HG03196 (cell line): ENCODE data around the gene PKMYT1.

Experiments
- ATAC-seq: cut with Tn5 transposase; IDR thresholded peaks from one replicate; pipeline ENCODE4 v1.9.1; 2021; ENCODE audit not compliant: unreplicated experiment

The PKMYT1 gene

DNA sequence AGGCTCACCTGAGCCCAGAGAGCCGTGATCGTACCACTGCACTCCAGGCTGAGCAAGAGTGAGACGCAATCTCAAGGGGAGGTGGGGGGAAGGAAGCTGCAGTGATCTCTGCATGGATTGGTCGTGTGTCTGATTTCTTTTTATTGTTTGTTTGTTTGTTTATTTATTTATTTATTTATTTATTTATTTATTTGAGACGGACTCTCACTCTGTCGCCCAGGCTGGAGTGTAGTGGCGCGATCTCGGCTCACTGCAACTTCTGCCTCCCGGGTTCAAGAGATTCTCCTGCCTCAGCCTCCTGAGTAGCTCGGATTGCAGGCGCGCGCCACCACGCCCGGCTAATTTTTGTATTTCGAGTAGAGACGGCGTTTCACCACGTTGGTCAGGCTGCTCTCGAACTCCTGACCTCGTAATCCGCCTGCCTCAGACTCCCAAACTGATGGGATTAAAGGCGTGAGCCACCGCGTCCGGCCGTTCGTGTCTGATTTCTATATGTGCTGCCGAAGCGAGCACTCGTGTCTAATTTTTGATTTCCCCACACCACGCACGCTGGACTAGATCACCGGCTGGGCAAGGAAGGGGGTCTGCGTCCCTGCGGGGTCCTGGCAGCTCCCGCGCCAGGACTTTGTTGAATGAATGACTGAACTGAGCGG, 39.5 kb upstream of the PKMYT1 start:
- no peak for ATAC-seq

DNA sequence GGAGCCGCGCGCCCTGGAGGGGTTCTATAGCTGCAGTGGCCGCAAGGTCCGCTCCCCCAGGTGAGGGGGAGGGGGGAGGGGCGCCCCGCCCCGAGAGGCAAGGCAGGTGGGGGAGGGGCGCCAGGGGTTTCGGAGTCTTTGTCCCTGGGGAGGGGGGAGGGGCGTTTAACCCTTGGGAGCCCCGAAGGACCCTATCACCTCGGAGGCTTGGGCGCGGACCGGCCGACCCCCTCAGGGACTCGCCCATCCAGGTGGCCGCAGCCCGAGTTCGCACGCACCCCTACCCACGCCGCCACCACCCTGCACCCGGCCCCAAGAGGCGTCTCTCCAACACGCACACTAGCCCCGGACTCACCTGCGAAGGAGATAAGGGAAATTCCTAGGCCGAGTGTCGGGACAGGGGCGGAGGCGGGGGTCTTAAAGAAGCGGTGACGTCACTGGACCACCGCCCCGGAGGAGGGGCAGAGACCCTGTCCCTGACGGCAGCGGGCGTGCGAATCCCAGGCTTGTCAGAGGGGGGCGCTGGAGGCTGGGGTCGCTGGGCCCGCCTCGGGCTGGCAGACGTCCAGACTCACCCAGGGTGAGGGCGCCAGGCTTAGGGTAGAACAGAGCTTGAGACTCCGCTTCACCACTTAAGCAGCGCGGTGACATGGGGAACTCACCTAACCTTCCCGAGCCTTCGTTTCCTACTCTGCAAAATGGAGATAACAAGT, 37.7 kb upstream of the PKMYT1 start, which contains the start of gene CLDN6:
CLDN6 (minus strand) TSS at position 390 of the 713 bp plus-strand sequence. CDS start 2,162 bp downstream, outside the sequence.
- ATAC-seq, result no peak

DNA sequence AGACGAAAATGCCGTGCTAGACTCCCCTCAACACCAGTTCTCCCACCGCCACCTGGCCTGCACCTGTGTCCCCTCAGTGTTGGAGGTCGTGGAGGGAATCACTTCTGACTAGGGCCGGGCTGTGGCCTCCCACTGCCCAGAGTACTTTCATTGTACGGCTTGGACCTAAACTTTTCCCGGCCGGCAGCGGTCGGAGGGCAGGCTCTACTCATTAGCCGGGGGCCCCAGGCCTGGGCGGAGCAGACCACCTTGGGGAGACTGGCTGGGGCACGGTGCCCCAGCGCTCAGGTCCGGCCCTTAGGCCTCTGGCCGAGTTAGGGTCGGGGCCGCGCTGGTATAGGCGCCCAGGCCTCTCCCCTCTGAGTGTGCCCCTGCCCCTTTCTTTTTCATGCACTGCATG, 37.1 kb upstream of the PKMYT1 start:
- ATAC-seq, result no peak

DNA sequence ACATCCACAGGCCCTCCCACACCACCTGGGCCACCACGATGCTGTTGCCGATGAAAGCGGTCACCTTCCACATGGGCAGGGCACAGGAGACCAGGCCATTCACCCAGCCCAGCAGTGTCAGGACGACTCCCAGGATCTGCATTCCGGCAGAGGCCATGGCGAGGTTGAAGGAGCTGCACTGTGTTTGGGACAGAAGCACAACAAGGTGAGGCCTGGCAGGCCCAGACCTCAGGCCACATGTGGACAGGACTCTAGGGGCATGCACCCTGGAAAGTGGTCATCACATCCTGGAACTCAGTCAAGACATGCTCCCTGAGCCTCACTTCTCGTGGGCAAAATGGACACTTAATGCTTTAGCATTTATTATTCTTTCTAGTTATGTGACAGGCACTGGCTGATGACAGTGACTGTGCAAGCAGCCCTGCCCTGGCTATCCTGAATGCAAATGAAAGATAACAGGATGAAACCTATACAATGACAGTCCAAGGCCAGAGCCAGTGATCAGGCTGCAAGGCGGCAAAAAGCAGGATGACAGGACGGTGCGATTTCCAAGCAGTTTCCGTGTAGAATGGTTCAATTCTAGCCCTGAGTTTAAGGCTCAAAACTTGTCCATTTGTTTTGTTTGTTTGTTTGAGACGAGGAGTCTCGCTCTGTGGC, 35.7 kb upstream of the PKMYT1 start:
- ATAC-seq, result no peak

DNA sequence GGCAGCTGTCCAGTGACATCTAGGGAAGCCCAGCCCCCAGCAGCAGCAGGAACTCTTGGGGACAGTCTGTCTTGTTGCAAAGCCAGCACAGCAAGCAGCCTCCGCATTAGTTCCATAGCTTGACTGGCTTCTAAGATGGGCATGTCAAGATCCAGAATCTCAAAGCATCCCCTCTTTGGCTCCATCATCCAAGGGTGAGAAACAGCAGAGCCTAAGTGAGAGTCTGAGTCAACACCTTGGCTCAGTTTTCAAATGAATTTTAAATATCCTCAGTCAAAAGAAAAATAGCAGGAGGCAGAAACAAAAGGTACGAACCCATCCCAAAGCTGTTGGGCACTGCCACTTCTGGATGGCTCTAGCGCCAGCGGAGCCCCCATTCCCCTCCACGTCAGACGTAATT, 34.7 kb upstream of the PKMYT1 start:
- no peak for ATAC-seq

DNA sequence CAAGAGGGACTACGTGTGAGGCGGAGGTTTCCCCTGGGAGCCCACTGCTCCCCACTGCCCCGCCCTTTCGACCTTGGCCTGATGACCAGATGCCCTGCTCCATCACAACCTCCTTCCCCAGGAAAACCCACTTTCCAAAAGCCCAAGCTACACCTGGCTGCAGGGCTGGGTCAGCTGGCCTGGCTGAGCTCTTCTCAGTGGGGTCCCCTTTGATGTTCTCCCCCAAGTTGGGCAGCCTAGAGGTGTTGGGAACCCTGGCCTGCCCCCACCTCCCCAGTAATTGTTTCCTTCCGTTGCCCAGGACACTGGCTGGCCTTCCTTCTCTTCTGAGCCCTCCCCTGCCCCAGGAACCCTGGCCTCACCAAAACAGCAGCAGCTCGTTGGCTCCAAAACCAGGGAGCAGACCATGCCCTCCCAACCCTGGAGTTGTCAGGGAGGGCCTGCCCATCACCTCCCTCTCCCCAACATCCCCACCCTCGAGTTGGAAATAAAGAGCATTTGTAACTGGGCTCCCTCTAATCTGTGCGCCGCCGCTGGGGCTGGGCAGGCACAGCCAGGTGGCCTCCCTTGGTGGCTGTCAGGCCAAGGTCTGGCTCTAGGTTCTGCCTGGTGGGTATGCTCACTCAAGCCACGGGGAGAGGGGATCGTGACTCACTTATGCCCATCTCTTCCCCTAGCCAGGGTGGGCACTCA, 33.9 kb upstream of the PKMYT1 start:
- no peak for ATAC-seq

DNA sequence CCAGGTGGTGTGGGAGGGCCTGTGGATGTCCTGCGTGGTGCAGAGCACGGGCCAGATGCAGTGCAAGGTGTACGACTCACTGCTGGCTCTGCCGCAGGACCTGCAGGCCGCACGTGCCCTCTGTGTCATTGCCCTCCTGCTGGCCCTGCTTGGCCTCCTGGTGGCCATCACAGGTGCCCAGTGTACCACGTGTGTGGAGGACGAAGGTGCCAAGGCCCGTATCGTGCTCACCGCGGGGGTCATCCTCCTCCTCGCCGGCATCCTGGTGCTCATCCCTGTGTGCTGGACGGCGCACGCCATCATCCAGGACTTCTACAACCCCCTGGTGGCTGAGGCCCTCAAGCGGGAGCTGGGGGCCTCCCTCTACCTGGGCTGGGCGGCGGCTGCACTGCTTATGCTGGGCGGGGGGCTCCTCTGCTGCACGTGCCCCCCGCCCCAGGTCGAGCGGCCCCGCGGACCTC, 33.3 kb upstream of the PKMYT1 start:
- ATAC-seq, result no peak

DNA sequence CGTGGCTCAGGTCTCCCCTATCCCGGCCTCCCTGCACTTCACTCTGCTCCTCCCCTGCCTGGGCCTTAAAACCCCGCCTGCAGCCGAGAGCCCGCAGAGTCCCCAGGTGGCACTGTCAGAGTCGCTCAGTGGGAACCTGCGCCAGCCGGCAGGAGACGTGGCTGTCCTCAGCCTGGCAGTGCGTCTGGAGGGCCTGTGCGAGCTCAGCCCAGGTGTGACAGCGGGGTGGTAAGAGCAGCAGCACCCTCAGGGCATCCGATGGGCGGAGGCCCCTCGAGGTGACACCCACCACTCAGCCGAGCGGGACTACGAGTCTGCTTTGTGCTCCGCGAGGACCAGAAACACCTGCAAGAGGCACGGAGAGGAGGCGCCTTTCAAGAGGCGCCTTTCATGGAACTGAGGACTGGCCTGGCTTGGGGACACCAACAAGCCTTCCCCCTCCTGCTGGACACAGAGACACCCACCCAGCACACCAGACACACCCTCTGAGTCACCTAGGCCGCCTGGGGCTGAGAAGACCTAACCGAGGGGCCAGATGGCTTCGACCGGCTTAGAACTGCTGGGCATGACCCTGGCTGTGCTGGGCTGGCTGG, 32.7 kb upstream of the PKMYT1 start, which contains the start of gene CLDN9:
CLDN9 (plus strand) TSS at position 96 of the 593 bp plus-strand sequence; CDS start at position 536, 440 bp downstream.
- no peak for ATAC-seq

DNA sequence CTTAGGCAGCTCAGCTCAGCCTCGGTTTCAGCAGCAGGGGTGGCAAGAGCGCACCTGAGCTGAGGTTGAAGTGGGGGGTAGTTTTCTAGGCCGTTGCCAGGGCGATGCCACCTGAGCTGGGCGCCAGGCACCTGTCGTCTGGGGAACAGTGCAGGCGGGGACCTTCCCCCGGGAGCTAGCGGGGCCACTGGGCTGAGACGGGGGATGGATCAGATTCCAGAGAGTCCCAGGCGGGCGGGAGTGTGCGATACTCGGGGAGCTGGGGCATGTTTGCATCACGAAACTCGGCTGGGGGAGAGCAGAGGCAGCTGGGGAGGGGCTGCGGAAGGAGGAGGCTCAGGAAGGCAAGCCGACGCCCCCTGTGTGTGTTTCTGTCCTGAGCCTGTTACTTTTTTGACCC, 32.0 kb upstream of the PKMYT1 start:
- ATAC-seq, result no peak

DNA sequence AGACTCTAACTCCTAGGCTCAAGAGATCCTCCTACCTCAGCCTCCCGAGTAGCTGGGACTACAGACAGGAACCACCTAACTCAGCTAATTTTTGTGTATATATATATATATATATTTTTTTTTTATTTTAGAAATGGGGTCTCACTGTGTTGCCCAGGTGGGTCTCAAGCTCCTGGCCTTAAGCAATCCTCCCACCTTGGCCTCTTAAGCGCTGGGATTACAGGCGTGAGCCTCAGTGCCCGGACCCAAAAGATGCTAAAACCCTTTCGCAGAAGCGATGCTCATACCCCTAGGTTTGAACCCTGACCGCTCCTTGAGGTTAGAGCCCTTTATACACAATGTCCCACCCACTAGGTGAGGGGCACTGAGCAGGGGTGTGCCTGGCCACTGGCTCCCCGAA, 30.3 kb upstream of the PKMYT1 start:
- ATAC-seq, result no peak

DNA sequence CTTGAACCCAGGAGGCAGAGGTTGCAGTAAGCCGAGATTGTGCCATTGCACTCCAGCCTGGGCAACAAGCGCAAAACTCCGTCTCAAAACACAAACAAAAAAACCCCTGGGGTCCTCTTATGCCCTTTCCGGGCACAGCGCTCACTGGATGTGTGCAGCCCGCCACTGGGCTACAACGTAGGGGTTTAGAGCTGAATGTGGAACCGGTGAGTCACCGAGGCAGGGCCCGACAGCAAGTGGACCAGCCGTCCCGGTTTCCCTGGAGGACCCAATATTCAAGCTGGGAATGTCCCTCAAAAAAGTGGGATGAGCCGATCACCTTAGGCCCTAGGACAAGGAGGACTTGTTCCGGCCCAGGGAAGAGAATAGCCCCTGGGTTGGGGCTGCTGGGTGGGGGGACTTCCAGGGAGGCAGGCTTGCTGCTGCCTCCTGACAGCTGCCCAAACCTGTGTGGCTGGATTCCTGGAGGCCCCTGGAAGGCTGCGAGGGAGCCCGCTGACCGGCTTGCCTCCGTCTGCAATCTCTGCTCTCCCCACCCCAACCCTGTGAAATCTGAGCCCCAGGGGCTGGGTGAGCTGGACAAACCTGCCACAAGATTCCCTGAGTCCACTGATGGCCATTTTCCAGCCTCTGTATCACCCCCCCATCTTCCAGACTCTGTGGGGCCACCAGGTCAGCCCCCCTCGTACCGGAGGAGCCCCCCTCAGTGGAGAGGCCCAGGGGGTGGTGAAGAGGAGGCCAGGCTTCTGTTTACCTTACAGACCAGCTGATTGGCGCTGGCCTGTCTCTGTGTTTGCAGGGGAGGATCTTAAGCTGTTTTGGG, 29.5 kb upstream of the PKMYT1 start:
- no peak for ATAC-seq

DNA sequence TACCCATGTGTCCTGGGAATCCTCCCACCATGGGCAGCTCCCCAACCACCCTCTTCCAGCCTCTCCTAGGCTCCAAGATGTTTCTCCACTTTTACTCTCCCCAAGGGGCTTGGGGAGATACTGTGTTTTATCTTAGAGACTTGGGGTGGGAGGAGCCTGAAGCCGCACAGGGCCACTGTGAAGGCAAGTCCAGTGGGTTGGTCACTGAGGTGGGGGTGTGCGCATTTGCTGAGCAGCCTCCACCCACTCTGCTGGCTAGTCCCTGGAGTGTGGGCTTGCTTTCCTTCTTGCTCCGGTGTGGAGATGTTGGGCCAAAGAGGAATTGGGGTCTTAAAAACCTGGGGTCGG, 28.4 kb upstream of the PKMYT1 start:
- ATAC-seq, result no peak

DNA sequence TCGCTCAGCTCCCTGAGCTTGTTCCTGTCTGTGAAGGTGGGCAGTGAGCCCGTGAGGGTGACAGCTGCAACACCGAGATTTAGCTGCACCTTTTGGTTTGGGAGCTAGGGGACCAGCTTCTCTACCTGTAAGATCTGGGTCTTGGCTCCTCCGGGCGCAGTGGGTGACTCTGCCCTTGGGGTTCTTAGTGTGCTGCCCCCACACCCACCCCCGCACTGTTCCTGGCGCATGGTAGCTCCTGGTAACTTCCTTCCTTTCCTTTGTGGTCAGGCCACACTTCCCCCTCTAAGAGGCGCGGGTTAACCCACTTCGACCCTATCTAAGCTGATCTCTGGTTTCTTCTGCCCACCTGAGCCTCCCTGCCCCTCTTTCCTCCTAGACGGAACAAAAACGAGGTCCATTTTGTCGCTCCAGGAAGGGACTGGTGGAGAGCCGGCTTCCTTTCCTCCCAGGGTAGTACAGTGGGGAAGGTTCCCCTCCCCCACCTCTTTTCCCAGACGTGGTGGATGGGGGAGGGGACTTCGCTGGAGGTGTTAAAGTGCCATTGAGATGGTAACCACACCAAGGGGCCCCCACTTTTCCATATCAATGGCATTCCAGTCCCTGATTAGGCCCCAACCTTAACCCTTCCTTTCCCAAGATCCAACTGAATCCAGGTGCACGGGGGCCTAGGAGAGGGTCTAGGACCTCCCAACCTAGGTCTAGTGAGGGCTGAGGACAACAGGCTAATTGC, 27.9 kb upstream of the PKMYT1 start:
- no peak for ATAC-seq

DNA sequence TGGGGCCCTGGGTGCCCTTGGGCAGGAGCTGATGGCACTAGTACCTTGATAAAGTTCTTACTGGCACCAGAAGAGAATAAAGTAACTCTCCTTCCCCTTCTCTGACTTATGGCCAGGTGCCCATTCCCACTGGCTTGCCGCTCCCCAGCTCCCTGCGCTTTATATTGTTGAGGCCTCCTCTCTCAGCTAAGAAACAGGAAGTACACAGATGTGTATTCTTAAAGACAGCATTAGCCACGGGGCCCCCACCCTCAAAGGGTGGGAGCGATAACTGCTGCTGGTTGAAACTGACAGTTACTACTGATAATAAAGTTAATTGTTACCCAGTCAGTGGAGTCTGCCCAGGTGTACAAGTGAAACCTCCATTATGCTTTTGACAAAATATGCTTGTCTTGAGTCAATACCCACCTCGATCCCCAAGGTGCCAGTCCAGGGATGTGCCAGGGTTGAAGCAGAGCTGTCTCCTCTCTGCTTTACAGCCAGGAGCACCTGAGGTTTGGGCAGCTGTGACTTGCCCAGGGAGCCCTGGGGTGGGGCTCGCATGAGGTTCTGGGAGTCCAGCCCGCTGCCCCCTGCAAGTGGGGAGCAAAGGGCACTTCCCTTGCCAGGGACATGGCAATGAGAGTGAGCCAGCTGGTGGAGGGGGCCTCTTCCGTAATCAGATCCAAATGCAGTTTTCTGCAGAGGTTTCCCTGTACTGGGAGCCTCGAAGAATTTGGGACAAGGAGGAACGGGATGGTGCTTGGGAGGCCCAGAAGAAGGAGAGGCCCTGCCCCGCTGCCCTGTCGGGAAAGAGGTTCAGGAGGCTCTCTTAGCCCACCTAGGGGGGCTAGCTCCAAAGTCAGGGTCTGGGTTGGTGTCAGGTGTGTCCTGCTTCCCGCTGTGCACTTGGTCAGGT, 27.1 kb upstream of the PKMYT1 start:
- no peak for ATAC-seq

DNA sequence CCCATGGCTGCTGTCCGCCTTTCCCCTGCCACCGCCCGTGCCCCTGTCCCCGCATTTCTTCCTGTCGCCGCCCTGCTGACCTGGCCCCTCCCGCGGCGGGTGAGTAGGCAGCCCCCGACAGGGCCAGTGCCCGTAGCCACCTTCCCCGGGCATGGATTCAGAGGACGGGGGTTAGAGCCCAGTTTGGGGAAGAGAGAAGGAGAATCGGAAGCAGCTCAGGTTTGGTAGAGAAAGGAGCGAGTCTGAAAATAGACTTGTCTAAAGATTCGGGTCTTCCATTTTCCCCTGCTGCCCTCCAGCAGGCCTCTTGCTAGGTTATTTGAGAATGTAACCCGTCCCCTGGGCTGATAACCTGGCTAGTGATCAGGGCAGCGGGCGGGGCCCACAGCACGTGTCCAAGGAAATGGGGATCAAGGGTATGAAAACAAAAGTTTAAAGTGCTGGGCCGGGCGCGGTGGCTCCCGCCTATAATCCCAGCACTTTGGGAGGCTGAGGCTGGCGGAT, 24.6 kb upstream of the PKMYT1 start:
- no peak for ATAC-seq

DNA sequence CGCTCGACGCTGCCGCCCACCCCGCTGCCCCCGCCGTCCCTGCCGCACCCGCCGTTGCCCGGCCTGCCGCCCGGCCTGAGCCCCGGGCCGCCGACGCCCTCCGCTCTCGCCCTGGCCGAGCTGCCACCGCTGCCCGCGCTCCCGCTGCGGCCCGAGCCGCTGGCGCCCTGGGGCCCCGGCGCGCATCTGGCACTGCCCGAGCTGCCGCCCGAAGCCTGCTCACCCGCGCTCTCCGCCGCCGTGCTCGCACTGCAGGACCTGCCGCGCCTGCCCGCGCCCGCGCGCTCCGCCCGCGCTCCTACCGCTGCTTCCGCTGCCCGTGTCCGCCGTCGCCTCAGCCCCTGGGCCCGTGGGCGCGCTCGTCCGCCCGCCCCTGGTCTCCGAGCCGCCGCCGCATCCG, 24.1 kb upstream of the PKMYT1 start:
- ATAC-seq, result peak; percentile 9

DNA sequence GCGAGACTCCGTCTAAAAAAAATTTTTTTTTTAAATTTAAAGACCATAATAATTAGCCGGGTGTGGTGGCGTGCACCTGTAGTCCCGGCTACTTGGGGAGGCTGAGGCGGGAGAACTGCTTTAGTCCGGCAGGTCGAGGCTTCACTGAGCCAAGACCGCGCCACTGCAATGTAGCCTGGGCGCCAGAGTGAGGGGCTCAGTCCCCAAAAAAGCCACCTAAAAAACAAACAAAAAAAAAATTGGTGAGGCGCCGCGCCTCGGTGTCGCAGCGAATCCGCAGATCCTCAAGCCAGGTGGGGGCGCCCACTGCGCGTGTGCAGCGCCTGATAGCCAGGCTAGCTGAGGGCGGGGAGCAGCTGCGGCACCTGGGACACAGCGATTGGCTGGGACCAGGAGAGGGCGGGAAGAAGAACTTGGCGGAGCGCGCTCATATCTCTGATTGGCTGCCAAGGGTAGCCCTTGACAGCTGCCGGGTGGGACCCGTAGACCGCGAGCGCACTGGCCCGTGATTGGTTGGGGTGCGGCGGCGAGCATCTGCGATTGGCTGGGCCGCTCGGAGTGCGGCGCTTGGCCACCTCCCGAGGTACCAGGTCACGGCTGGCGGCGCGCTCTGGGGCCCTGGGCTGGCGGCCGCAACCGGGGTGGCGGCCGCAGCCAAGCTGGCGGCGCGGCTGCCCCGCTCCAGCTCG, 23.5 kb upstream of the PKMYT1 start:
- peak; percentile 87 for ATAC-seq

DNA sequence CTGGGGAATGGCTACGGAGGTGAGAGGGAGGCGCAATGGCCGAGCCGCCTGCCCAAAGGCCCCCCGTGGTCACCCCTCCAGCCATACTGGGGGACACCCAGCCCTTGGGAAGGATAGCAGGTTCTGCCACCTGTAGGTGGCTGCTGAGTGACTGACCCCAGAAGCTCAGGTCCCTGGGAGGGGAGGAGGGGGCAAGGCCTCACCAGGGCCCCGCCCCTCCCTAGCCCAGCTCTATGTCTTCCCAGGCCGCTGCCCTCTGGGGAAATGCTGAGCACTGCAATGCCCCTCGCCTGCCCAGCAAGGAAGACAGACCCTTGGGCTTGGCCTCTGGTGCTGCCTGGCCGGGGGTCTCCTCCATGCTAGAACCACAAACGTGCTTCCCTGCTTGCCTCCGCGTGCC, 21.1 kb upstream of the PKMYT1 start:
- no peak for ATAC-seq
